Heart left ventricle (tissue), 16 donors: ENCODE data around the gene KATNBL1. TPM values are rescaled to one million over a fixed set of nuclear protein-coding genes. Genes with fewer than 3 reads are reported as not detected.

Source experiments
- ATAC-seq, 4 donors: fragments of 200-7000 bp; cut with Tn5 transposase; one replicate each; pipeline ENCODE4 v1.9.1; 2020 to 2022; ENCODE audit warnings: moderate library complexity in 4 of 4, mild to moderate bottlenecking in 3 of 4, moderate number of reproducible peaks in 1 of 4
- DNase-seq, 5 donors: peaks; one replicate each; pipeline ENCODE4 v3.0.0-alpha.2; 2020
- H3K27ac ChIP-seq, 12 donors: fragments of 200-600 bp; sonication (generic) in 4 of 12; one replicate each; pipeline versions ENCODE4 v1.5.0 to v1.8.0; 2016 to 2022; ENCODE audit warnings: mild to moderate bottlenecking in 2 of 12
- H3K27me3 ChIP-seq, 9 donors: fragments of 200-600 bp; sonication (generic) in 2 of 9; one replicate each; pipeline versions ENCODE4 v1.5.1 to v1.8.0; 2016 to 2022; ENCODE audit warnings: mild to moderate bottlenecking in 3 of 9
- H3K36me3 ChIP-seq, 9 donors: fragments of 200-600 bp; sonication (generic) in 2 of 9; one replicate each; pipeline versions ENCODE4 v1.5.0 to v1.8.0; 2018 to 2022; ENCODE audit warnings: mild to moderate bottlenecking in 2 of 9
- H3K4me1 ChIP-seq, 12 donors: fragments of 200-600 bp; sonication (generic) in 4 of 12; one replicate each; pipeline versions ENCODE4 v1.5.0 to v1.8.0; 2016 to 2022; ENCODE audit warnings: mild to moderate bottlenecking in 3 of 12
- H3K4me3 ChIP-seq, 12 donors: fragments of 200-600 bp; sonication (generic) in 4 of 12; one replicate each; pipeline versions ENCODE4 v1.5.0 to v1.8.0; 2017 to 2022; ENCODE audit warnings: mild to moderate bottlenecking in 9 of 12, moderate library complexity in 4 of 12
- H3K9me3 ChIP-seq, 12 donors: fragments of 200-600 bp; sonication (generic) in 4 of 12; one replicate each; pipeline versions ENCODE4 v1.5.0 to v1.8.0; 2016 to 2022; ENCODE audit warnings: mild to moderate bottlenecking in 1 of 12
- POLR2A ChIP-seq, 2 donors: fragments of 450-650 bp; IDR thresholded peaks; one replicate each; pipeline ENCODE4 v1.6.1; 2017; ENCODE audit warnings: antibody characterized with exemption in 2 of 2, mild to moderate bottlenecking in 2 of 2, moderate library complexity in 2 of 2
- WGBS, 4 donors: extraction: QIAGEN DNeasy Blood & Tissue Kit in 2 of 4; methylation state at CpG; one replicate each; pipeline versions ENCODE4 v1.1.5 to v1.1.7; 2013 to 2018; 5-methylcytosine and 5-hydroxymethylcytosine counted together
- intact Hi-C, 10 donors: fragments of 100-400 bp; cut with DNase I; formaldehyde crosslinking; loops; one replicate each; pipeline versions ENCODE4 v1.11.1 to v1.14.2; 2022
- polyA plus RNA-seq, 2 donors: library from polyadenylated mRNA; stranded (reverse); fragments of 200-250 nt; gene quantifications; one replicate each; pipeline ENCODE4 v1.2.3, GENCODE V29; 2013
- total RNA-seq, 9 donors: library from RNA; depleted of rRNA in 2 of 9; stranded (reverse); fragments of >200 nt in 2 of 9; fragmentation: NEBNext Ultra II Directional in 3 of 9; extraction: Animal tissue kit (Norgen Biotek cat#: 25700) in 3 of 9; gene quantifications; one replicate each; pipeline versions ENCODE4 v1.1.0 to v1.2.4, GENCODE V29; 2016 to 2023
- TF ChIP-seq, protein P1 (sequence below), 12 donors: fragments of 200-600 bp; sonication (generic) in 4 of 12; IDR thresholded peaks; one replicate each; pipeline versions ENCODE4 v1.5.0 to v1.8.0; 2018 to 2022; ENCODE audit warnings: antibody characterized with exemption in 12 of 12, mild to moderate bottlenecking in 5 of 12
- donor health status: ischemic (EF 13 %, LVEDD 7.1; RV severe dilation, severe dysfunction).
- donor health status: healthy with polysubstance abuse.
- donor health status: DM: no; HTN: yes; CAD: no.
- donor health status: DM: no; HTN: no; CAD: no.
- donor health status: ischemic (EF 25% LVEDD 6.9; RV normal size, moderate dysfunction).
- donor health status: ischemic (EF 25% LVEDD 5.7; RV mildly dilated, moderate dysfunction).
- donor health status: healthy.
- donor health status: DM: yes; HTN: yes; CAD: no.
- donor health status: ischemic (EF 35%, LVEDD 5.7; RV mildly dilated, moderate dysfunction).
- donor health status: nonischemic (EF 11% LVEDD 7.7; RV severe dilation, severe dysfunction).
- donor health status: DM: yes; HTN: yes; CAD: no.
- donor health status: PGD.
- donor health status: ischemic (EF 29% LVEDD 5.4; RV normal size, mild dysfunction).
- donor health status: nonischemic (EF 23%, LVEDD 6.1; RV moderate dilation, normal function).

KATNBL1 gene
- total and polyA plus RNA-seq, 11 donors = 10.1 to 21.7 (median 15.6) TPM

DNA sequence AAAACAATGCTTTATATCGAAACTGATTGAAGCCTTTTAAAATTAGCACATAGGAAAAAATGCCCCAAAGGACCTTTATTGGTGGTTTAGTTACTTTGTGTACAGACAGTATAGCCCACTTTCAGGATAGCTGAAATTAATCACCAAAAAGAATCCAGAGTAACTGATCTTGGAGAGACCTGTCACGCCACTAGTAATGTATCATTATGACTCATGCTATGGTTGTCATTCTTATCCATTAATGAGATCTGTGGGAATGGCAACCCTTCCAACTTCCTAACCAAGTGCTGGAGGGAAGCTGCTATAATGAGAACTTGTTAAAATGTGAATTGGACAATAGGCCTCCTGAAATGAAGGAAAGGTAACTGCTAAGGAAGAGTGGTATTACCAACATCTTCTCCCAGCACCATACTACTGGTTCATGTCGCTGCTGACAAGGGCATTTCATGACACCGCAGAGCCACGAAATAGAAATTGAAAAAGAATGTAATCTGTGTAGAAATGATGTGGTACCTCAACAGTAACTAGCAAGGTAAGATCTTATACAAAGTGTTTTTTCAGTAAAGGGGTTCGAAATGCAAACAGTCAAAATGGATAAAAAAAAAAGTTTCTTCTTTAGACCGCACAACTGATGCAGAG, 7.8 kb upstream of the KATNBL1 start:
- ATAC-seq (no peak), DNase-seq (no peak)
- Histone ChIP-seq H3K4me3 (no peak overlapping the region), H3K27me3 (no peaks in the 10 kb centered on the region), H3K9me3 (no peaks in the 10 kb centered on the region), H3K4me1 (no peaks in the 10 kb centered on the region), H3K36me3 (no peaks in the 10 kb centered on the region), H3K27ac (no peak overlapping the region)
- TF ChIP-seq POLR2A (IDR thresholded peaks at IDR 0.05) = no peak
- TF ChIP-seq, protein P1, sequence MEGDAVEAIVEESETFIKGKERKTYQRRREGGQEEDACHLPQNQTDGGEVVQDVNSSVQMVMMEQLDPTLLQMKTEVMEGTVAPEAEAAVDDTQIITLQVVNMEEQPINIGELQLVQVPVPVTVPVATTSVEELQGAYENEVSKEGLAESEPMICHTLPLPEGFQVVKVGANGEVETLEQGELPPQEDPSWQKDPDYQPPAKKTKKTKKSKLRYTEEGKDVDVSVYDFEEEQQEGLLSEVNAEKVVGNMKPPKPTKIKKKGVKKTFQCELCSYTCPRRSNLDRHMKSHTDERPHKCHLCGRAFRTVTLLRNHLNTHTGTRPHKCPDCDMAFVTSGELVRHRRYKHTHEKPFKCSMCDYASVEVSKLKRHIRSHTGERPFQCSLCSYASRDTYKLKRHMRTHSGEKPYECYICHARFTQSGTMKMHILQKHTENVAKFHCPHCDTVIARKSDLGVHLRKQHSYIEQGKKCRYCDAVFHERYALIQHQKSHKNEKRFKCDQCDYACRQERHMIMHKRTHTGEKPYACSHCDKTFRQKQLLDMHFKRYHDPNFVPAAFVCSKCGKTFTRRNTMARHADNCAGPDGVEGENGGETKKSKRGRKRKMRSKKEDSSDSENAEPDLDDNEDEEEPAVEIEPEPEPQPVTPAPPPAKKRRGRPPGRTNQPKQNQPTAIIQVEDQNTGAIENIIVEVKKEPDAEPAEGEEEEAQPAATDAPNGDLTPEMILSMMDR (IDR thresholded peaks at IDR 0.05) = no peak
- intact Hi-C loops = no loop called here
- 87 to 90% (median 90%) methylated on average over 7 of the region's 7 CpGs for WGBS, 4 donors

DNA sequence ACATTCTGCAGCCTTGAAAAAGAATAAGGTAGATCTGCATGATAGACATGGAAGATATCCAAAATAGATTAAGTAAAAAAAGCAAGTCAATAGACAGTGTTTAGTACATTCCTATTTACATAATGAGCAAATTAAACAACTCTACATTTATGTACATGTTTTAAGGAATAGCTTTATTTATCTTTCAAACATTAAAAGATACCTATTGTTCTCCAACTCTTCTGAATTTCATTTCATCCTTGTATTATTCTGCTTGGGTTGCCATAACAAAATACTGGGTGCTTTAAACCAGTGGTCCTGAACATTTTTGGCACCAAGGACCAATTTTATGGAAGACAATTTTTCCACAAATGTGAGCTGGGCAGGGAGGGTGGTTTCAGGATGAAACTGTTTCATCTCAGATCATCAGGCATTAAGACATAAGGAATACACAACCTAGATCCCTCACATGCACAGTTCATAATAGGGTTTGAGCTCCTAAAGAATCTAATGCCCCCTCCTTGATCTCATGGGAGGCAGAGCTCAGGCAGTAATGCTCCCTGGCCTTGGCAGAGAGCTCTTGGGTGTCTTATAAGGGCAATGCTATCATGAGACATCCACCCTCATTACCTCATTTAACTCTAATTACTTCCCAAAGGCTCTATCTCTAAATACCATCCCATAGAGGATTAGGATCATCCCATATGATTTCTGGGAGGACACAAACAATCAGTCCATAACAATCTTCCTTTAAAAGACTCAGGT, 6.8 kb upstream of the KATNBL1 start:
- Histone ChIP-seq H3K4me3 (no peak overlapping the region), H3K4me1 (no peaks in the 10 kb centered on the region), H3K9me3 (no peaks in the 10 kb centered on the region), H3K27ac (no peak overlapping the region), H3K36me3 (no peaks in the 10 kb centered on the region), H3K27me3 (no peaks in the 10 kb centered on the region)
- DNase-seq = no peak
- TF ChIP-seq POLR2A (IDR thresholded peaks at IDR 0.05) = no peak
- TF ChIP-seq, protein P1 (IDR thresholded peaks at IDR 0.05) = no peak
- intact Hi-C loops = no loop called here
- ATAC-seq = no peak

DNA sequence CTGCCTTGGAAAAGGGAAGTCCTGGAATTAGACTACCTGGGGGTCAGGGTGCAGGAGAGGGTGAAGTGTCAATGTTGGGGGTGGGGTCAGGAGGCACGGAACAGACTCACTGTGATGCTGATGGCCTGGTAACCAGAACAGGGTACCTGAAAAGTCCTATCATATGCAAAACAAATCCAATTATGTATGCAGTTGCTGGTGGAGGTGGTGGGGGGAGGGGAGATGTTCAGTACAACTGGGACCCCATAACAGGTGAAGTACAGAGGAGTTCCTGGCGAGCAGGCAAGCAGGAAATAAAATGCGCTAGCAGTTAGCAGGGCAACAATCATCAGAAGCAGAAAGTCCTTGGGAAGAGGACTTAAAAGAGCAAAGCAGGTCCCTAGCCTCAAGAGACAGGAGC, 4.2 kb upstream of the KATNBL1 start:
- intact Hi-C loops = loop anchor here in 5 of 10 donors (1.0 to 5.0 kb wide), 5 partner anchors 10 to 152 kb away; partner anchors contain the start of genes EMC7 (in 2 of the 5) and PGBD4 (in 2 of the 5)
- Histone ChIP-seq H3K4me3 (no peak overlapping the region), H3K27ac (no peak overlapping the region), H3K4me1 (peaks cover 0 to 2% (median 0%) of the 10 kb centered on the region in 12 donors), H3K9me3 (no peaks in the 10 kb centered on the region), H3K27me3 (no peaks in the 10 kb centered on the region), H3K36me3 (no peaks in the 10 kb centered on the region)
- 52 to 64% (median 57%) methylated on average over 3 of the region's 3 CpGs for WGBS, 4 donors
- ATAC-seq (no peak), DNase-seq (no peak)
- no peak for TF ChIP-seq POLR2A (IDR thresholded peaks at IDR 0.05)
- TF ChIP-seq, protein P1 (IDR thresholded peaks at IDR 0.05) = no peak

DNA sequence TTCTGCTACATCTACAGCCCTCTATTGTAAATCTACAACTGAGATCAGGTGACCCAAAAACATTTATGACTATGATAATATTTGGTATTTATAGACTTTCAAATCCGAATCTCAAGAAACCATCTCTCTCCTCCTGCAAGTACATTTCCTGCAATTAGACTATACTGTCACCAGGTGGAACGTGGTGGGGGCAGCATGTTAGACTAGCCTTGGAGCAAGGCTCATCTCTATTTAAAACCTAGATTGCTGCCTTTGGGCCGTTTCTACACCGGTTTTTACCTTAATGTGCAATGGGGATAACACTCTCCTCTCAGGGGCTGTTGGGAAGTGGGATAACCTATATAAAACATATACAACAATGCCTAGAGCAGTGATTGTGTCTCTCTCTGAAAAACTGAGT, 3.8 kb upstream of the KATNBL1 start:
- H3K27me3 ChIP-seq = no peaks in the 10 kb centered on the region
- no peak overlapping the region for H3K27ac ChIP-seq
- no peaks in the 10 kb centered on the region for H3K36me3 ChIP-seq
- TF ChIP-seq POLR2A (IDR thresholded peaks at IDR 0.05) = no peak
- TF ChIP-seq, protein P1 (IDR thresholded peaks at IDR 0.05) = no peak
- H3K4me3 ChIP-seq = no peak overlapping the region
- ATAC-seq (no peak), DNase-seq (no peak)
- H3K4me1 ChIP-seq = peaks cover 0 to 7% (median 4%) of the 10 kb centered on the region in 12 donors
- WGBS, 4 donors = 23 to 38% (median 35%) methylated on average over 4 of the region's 4 CpGs
- no peaks in the 10 kb centered on the region for H3K9me3 ChIP-seq
- intact Hi-C loops = loop anchor here in 6 of 10 donors (1.0 to 5.0 kb wide), 5 partner anchors 11 to 151 kb away; partner anchors contain the start of genes EMC7 (in 2 of the 6) and PGBD4 (in 2 of the 6)
